Inflammatory macrophage treated with lipopolysaccharide for 1 hour (primary cell): Measurements from ENCODE around the gene PRRT1B.
A peak's percentile ranks its signal among the peaks of the same experiment; 100 is the strongest.

Source experiments
- DNase-seq, 2 donors: peaks; one replicate each; pipeline ENCODE4 v3.0.0-alpha.2; 2020 to 2022

The PRRT1B gene

DNA sequence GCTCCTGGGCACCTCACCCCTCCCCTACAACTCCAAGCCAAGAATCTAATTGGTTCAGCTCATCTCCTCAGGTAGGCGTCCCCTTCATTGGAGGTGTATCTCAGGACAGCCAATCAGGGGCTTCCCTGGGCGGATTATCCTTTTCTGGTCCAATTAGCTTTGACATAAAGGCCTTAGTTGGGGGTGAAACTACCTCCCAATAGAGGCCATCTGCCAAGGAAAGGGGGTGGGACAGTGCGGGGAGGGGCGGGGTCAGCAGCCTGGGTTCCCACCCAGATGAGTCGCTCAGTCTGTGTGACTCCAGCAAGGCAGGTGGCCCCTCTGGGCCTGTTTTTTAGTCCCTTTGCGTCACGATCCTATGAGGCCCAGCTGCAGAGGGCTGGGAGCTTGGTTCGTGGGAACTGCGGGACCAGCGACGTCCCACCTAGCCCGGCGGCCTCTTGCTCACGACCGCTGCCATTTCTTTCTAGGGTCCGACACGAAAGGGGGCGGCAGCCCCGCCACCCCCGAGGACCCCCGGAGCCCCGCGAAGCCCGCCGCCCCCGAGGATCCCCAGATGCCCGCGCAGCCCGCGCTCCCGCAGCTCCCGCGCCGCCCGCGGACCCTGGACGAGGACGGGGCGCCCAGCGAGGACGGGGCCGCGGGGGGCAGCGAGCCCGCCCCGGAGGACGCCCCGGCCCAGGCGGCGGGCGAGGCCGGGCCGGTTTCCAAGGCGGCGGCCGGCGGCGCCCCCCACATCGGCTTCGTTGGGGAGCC lies 8.9 kb downstream of the PRRT1B start:
- peak in 1 of 2 donors; percentile 26 for DNase-seq

DNA sequence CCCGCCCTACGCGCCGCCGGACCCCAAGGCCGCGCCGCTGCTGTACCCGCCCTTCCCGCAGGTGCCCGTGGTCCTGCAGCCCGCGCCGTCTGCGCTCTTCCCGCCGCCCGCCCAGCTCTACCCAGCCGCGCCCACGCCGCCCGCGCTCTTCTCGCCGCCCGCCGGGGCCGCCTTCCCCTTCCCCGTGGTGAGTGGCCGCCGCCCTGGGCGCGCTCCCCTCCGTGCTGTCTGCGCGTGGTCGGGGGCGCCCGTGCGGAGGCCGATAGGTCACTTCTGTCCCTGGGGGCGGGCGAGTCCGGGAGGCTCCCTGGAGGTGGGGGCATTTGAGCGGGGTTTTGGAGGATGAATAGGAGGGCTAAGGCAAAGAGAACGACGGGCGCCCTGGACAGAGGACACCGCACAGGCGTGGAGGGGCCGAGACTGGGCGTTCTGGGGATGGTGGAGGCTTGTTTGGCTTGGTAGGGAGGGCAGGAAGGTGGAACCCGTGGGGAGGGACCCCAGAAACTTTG lies 9.6 kb downstream of the PRRT1B start:
- DNase-seq, result no peak

DNA sequence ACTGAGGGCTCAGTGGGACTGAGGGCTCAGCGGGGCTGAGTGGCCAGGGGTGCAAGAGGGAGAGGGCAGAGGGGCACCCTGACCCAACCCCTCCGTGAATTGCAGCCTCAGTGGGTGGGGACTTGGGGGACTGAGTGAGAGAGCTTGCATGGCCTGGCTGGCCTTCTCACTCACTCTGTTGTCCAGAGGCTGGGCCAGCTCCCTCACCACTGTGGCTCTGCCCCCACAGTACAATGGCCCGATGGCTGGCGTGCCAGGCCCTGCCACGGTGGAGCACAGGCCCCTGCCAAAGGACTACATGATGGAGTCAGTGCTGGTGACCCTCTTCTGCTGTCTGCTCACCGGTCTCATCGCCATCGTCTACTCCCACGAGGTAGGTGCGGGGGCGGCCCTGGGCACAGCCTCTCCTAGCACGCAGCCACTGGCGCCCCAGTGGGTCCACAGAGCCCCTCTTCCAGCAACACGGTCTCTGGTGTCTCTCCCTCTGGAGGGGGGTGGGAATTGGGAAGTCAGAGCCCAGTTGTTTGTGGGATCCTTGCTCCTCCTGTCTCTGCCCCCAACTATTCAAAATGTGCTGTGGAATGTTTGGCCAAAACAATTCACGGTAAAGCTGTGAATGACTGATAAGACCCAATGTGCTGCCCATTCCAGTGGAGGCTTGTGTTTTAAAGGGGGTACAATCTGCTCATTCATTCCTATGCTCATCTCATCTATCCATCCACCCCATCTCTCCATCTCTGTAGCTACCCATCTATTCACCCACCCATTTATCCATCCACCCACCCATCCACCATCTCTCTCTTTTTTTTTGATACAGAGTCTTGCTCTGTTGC lies 10.7 kb downstream of the PRRT1B start:
- no peak for DNase-seq

DNA sequence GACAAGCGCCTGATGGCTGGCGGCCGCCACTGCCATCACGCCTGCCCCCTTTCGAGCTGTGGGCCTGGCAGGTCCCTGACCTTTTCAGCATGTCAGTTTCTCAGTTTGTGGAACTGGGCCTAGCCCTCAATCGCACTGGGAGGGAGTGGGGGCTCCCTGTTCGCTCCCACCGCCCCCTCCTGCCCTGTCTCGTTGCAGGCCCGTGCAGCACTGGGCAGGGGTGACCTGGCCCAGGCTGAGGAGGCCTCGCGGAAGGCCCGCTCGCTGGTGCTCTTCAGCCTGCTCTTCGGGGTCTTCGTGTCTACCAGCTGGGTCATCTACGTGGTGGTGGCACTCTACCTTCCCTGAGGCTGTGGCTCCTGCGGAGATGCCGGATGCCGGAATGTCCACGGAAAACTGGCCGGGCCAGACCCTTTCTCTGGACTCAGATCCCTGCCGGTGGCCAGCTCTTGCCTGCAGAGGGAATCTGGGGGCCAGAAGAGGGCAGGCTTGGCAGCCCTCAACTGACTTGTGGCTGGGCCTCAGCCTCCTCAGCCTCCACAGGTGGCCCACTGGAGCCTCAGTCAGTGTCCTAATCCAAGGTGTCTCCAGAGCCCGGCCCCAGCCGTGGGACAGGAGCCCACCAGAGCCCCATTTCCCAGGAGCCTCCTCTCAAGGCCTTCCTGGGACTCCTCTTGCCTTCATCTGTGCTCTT lies 12.7 kb downstream of the PRRT1B start:
- no peak for DNase-seq

DNA sequence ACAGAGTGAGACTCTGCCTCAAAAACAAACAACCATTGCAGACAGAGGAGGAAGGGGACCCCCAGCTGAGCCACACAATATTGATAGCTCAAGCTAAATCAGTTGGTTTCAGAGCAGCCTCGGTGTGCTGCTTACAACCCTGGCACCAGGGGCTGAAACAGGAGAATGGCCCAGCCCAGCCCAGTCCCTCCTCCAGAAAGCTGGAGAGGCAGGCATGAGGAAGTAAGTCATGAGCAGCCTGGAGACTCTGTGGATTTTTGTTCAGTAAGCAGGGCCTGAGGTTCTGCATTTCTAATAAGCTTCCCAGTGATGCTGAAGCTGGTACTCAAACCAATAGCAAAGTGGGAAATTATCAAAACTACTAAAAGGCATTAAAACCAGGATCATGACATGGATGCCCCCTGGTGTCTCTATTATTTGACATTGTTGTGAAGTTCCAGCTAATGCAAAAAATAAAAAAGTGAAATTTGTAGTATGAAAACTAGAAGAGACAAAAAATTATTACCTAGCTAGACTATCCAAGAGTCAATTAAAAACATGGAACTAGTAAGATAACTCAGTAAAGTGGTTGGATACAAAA lies 14.2 kb downstream of the PRRT1B start:
- DNase-seq, result peak; percentile 47 to 55

DNA sequence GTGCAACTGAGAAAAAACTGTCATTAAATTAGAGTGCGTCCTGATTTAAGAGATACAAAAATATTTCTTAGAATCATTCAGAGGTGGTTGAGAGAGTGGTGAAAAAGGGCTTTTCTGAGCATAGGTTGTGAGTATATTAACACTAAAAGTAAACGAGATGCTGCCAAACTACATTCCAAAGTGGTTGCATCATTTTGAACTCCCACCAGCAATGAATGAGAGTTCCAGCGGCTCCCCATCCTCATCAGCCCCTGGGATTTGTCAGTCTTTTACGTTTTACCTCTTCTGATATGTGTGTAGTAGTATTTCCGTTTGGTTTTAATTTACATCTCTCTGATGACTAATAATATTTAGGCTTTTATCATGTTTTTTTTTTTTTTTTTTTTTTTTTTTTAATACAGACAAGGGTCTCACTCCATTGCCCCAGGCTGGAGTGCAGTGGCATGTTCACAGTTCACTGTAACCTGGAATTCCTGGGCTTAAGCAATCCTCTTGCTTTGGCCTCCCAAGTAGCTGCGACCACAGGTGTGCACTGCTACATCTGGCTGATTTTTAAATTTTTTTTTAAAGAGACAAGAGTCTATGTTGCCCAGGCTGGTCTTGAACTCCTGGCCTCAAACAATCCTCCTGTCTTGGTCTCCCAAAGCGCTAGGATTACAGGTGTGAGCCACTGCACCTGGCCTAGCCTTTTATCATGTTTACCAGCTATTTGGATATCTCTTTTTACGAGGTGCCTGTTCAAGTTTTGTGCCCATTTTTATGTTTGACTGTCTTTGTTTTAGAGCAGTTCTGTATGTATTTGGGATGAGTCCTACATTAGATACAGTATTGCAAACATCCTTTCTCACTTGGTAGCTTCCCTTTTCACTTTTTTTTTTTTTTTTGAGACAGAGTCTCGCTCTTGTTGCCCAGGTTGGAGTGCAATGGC lies 17.0 kb downstream of the PRRT1B start:
- DNase-seq, result no peak

DNA sequence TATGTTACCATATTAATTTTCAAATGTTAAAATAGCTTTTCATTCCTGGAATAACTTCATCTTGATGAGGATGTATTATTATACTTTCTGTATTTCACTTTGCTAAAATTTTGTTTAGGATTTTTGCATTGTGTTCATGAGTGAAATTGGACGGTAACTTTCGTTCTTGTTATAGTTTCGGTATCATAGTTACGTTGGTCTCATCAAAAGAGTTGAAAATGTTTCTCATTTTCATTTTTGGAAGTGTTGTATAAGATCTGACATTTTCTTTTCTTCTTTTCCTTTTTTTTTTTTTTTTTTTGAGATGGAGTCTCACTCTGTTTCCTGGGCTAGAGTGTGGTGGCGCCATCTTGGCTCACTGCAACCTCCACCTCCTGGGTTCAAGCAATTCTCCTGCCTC lies 20.0 kb downstream of the PRRT1B start:
- no peak for DNase-seq

DNA sequence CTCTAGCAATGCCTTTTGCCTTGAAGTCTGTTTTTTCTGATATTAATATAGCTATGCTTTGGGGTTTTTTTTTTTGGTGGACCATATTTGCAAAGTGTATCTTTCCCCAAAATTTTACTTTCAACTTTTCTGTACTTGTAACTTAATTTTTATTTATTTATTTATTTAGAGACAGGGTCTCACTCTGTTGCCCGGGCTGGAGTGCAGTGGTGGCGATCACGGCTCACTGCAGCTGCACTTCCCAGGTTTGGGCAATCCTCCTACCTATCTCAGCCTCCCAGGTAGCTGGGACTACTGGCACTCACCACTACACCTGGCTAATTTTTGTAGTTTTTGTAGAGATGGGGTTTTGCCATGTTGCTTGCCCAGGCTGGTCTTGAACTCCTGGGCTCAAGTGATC lies 20.8 kb downstream of the PRRT1B start:
- DNase-seq, result no peak

DNA sequence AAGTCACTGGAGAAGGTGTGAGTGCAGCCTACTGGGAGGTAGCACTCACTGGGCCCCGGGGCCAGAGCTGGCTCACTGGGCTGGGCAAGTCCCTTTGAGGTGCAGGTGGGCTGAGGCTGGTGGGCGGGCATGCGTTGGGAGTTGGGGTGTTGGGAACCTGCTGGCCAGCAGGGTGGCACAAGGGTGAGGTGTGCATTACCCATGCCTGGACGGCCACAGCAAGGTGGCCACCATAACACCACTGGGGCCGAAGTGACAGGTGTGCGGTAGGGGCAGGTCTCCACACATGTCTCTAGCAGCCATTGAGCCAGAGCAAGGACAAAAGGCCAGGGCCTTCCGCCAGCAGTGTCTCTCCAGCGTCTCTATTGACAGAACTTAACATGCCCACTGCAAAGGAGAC lies 22.6 kb downstream of the PRRT1B start:
- DNase-seq, result no peak

DNA sequence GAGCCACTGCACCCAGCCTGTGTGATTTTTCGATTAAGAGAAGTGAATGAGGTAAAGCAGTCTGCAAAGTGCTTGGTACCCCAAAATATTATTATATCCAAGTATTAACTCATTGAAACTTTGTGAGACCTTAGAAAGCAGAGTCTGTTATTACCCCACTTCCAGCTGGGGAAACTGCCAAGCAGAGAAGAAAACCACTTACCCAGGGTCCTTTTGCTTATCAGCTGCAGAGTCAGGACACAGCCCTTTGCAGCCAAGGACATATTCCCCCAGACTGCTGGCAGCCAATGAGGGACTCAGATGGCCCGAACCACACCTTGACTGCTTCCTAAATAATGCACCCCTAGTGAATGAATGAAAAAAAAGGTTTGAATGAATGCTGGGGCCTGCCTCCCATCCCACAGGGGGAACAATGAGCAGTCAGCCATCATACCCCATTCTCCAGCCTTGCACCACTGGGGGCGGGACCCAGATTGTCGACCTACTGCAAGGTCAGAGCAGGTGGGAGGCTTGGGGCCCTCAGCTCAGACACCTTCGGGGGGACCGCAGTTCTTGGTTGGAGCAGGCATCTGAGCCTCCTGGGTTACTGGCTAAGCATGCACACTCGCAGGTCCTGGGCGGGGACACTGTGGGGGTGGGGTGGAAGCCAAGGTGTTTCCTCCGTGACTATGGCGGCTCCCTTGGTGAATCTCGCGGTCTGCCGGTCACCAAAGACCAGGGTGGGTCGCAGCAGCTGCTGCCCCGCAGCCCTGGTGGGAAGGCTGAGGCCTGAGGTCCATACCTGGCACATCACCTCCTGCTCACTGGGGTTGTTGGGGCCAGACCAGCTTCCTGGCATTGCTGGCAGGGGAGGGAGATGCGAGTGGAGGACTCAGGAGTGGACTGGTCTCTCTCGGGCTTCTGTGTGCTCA lies 29.7 kb downstream of the PRRT1B start:
- no peak for DNase-seq

DNA sequence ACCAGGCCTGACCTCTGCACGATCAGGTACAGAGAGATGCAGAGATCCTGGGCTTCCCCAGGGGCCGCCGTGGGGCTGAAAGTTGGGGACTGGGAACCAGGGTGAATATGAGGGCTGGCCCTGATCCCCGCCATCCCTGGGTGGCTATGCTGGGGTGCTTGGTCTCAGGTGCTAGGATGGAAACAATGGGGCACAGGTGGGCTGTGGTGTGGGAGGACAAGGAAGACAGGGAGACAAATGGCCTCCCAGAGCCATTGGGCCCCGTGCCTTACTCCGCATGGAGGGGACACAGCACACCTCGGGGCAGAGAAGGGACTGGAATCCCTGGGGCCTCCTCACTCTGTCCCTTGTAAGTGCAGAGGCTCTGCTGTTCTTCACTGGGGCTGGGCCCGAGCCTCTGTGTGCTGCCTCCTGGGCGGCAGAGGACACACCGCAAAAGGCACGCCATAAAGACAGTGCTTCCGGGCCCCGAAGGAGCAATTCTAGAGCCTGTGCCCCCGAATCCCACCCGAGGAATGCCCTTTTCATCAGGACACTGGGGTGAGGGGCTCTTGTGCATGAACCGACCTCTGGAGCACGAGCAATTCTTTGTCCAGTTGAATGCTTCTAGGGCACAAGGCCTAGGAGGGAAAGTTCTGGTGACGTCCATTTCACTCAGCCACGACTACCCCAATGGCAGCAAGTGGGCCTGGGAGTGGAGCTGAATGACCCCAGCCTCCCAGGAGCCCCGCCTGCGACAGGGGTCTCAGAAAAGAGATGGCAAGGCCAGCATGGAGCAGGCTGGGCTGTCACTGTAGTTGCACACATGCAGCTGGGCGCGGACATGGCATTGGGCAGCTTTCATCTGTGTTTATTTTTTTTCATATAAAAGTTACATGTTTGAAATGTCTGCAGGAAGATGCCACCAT lies 30.9 kb downstream of the PRRT1B start:
- no peak for DNase-seq

DNA sequence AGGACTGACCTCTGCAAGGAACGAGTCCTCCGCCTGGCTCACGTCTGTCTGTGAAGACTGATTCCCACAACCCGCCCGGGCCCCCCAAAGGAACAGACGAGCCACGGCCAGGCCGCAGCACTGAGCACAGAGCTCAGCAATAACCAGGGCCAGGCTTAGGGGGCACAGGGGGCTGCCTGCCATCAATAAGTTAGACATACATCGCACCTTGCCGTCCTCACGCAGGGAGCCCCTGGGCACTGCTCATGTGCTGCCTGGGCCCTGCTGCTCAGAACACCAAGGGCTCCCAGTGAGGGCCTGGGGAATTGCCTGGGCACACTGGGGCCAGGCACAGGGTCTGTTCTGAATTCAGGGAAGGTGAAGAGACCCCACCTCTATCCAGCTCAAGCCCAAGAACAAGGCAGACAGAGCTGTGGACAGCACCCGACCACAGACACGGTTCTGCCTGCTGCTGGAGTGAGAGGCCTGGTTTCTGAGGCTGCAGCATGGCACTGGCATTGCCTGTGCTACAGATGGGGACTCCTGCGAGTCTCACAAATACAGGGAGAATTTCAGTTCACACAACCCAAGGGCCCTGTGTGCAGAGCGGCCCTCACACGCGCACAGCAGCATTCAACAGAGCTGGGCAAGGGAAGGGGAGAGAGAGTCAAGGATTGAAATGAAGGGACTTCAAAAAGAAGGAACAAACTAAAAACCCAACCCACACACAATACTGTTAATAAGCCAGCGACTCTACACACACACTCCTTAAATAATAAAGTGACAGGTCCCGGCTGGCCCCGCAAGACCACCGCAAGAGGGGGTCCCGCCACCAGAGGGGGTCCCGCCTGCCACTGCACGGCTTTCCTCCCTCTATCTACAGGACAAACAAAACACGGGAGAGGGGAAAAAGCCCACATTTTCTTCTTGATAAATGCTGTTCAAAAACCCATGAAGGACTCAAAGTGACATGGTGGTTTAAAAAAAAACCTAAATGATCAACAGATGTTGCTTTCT lies 32.0 kb downstream of the PRRT1B start:
- DNase-seq, result no peak

DNA sequence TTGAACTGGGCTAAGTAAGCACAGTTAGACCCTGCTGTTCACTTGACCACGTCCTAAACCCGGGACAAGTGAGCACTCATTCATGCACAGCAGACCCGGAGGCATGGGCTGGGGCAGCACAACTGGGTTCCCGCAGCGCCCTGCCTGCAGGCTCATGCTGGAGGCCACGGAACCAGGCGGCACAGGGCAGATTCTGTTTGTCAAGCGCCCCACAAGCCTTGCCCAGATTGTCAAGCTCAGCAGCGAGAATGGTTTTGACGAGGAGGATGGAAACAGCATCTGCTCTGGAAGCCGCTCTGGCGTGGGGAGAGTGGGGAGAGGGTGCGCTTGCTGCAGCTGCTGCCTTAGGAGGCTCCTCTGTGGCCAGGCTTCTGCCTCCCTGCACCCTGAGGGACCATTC lies 32.7 kb downstream of the PRRT1B start:
- no peak for DNase-seq

DNA sequence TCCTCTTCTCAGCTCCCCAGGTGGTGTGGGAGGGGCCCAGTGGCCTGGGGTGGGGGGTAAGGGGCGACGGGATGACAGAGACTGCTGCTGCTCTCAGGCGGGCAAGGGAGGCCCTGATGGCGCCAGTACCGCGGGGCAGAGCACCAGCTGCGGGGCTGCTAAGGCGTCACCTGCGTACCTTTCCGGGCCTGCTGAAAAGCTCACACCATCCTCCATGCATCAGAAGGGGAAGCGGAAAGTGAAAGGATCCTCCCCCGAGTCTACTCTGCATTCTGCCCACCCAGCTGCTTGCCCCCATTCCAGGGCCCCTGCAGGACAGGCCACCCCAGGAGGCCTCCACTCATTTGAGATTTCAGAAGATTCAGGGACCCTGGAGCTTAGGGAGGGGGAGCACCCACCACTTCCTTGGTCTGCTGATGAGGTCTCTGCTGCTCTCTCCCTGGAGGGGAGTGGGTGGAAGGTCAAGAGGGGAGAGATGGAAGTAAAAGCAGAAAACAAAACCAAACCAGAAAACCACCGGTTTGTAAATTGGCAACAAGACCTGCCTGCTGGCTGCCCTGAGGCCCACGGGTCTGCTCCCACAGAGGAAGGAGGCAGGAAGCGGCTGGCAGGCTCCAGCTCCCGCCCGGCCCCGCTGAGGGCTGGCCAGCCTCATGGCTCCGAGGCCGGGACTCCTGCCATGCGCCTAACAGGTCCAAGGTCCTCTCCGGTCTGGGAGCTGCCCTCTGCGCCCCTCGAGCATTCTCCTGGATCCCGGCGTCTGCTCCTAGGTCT lies 33.6 kb downstream of the PRRT1B start:
- no peak for DNase-seq

DNA sequence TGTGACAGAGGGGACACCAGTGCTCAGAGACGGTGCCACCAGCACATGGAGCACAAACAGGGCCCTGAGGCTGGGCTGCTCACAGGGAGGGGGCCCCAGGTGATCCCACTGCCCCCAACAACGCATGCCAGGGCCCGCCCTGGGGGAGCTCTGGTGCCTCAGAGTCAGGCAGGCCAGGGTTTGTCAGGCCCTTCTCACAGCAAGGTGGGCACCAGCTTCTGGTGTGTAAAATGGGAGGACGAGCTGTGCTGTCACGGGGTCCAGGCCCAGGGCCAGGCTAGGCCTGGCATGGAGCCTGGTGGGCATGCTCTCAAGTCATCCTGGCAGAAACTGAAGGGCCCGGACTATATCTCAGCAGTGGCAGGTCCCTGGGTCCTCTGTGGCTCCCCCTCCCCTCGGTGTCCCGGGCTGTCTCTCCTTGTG lies 34.5 kb downstream of the PRRT1B start:
- no peak for DNase-seq

DNA sequence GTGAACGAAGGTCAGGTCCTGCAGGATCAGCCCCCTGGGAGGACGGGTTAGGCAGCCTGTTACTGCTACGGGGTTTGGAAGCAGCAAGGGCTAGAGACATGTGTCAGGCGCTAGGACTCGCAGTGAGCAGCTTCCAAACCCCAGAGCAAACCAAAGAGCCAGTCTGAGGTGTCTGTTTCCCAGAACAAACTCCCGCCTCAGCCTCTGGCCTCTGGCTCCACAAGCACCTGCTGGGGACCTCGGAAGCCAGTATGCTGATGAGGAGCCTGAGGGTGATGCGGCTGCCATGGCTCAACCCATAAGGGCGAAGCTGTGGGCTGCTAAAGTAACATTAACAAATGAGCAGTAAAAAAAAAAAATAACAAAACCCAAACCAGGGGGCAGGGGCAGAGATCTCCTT lies 35.0 kb downstream of the PRRT1B start:
- no peak for DNase-seq

DNA sequence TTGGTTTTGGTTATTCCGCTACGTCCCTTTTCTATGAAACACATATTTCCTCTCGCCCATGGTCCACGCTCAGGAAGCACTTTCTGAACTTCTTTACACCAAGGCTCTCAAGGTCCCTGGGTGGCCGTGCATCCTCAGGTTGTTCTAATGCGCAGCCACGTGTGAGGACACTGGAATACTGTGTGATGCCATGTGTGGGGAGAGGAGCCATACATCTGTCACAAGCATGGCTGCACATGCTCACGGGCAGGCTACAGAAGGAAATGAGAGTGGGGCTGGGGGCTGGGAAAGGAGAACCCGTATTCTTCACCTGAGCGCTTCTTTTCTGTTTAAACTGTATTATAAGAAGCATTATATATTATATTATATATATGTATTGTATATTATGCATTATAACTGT lies 36.7 kb downstream of the PRRT1B start:
- DNase-seq, result no peak
